Measurements from ENCODE around the gene REPS2. TPM values are rescaled to one million over a fixed set of nuclear protein-coding genes. Genes with fewer than 3 reads are reported as not detected.

The REPS2 gene
- total RNA-seq, 1 donor from 2014 or later = 1.5 TPM

DNA sequence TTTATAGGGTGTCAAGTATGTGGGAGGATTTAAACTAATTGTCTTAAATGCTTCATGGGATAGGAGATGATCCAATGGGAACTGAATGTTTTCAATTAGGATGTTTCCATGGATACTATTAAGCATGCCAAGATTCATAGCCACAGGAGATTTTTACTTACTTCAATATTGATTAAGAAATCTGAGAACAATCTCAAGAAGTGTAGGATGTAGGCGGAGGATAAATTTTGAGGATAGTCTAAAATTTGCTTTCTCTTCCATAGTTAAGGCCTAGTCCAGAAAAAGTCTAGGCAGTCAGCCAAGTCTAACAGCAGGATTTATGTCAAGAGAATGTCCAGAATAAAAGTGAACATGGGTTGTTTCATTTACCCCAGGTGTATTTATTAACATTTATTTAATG, 32.8 kb downstream of the REPS2 start:
- Mint-ChIP-seq H3K36me3 (ENCODE audit: unreplicated experiment) (no peaks in the 10 kb centered on the region), H3K27ac (ENCODE audit: unreplicated experiment) (no peak overlapping the region), H3K4me1 (ENCODE audit: unreplicated experiment) (no peaks in the 10 kb centered on the region), H3K27me3 (ENCODE audit: unreplicated experiment) (peaks cover 6% of the 10 kb centered on the region), H3K4me3 (ENCODE audit: unreplicated experiment) (no peak overlapping the region), H3K9me3 (ENCODE audit: unreplicated experiment) (peaks cover 5% of the 10 kb centered on the region)
- no peak for DNase-seq (ENCODE audit: extremely low spot score, unreplicated experiment)
- TF ChIP-seq, protein P1, sequence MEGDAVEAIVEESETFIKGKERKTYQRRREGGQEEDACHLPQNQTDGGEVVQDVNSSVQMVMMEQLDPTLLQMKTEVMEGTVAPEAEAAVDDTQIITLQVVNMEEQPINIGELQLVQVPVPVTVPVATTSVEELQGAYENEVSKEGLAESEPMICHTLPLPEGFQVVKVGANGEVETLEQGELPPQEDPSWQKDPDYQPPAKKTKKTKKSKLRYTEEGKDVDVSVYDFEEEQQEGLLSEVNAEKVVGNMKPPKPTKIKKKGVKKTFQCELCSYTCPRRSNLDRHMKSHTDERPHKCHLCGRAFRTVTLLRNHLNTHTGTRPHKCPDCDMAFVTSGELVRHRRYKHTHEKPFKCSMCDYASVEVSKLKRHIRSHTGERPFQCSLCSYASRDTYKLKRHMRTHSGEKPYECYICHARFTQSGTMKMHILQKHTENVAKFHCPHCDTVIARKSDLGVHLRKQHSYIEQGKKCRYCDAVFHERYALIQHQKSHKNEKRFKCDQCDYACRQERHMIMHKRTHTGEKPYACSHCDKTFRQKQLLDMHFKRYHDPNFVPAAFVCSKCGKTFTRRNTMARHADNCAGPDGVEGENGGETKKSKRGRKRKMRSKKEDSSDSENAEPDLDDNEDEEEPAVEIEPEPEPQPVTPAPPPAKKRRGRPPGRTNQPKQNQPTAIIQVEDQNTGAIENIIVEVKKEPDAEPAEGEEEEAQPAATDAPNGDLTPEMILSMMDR (IDR thresholded peaks at IDR 0.05) = no peak

DNA sequence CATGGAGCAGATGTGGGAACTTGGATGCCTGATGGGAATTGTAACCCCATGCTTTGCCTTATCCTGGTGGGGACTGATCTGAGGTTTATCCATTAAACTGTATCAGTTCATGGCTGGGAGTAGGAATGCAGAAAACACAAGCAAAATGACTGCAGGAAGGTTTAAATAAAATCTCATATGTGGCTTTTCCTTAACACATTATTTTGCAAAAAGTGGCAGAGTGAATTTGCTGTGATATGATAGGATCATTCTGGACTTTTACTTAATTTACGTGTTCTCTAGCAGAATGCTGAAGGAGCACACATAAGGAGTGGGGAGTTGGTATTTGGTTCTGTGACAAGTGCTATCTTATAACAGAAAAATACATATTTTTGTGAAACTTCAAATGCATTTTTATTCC, 34.8 kb downstream of the REPS2 start:
- Mint-ChIP-seq H3K27ac (ENCODE audit: unreplicated experiment) (no peak overlapping the region), H3K36me3 (ENCODE audit: unreplicated experiment) (no peaks in the 10 kb centered on the region), H3K27me3 (ENCODE audit: unreplicated experiment) (peaks cover 6% of the 10 kb centered on the region), H3K4me1 (ENCODE audit: unreplicated experiment) (no peaks in the 10 kb centered on the region), H3K9me3 (ENCODE audit: unreplicated experiment) (peaks cover 5% of the 10 kb centered on the region), H3K4me3 (ENCODE audit: unreplicated experiment) (no peak overlapping the region)
- TF ChIP-seq, protein P1 (IDR thresholded peaks at IDR 0.05) = no peak
- no peak for DNase-seq (ENCODE audit: extremely low spot score, unreplicated experiment)

- Mint-ChIP-seq H3K4me1 (ENCODE audit: unreplicated experiment) (no peaks in the 10 kb centered on the region), H3K36me3 (ENCODE audit: unreplicated experiment) (no peaks in the 10 kb centered on the region), H3K27me3 (ENCODE audit: unreplicated experiment) (peaks cover 6% of the 10 kb centered on the region), H3K4me3 (ENCODE audit: unreplicated experiment) (no peak overlapping the region), H3K9me3 (ENCODE audit: unreplicated experiment) (peaks cover 5% of the 10 kb centered on the region), H3K27ac (ENCODE audit: unreplicated experiment) (no peak overlapping the region)
- DNase-seq (ENCODE audit: extremely low spot score, unreplicated experiment) = no peak
- TF ChIP-seq, protein P1 (IDR thresholded peaks at IDR 0.05) = no peak
Measured at GRCh38 chrX:16981980-16982379, 35.5 kb downstream of the REPS2 start.

DNA sequence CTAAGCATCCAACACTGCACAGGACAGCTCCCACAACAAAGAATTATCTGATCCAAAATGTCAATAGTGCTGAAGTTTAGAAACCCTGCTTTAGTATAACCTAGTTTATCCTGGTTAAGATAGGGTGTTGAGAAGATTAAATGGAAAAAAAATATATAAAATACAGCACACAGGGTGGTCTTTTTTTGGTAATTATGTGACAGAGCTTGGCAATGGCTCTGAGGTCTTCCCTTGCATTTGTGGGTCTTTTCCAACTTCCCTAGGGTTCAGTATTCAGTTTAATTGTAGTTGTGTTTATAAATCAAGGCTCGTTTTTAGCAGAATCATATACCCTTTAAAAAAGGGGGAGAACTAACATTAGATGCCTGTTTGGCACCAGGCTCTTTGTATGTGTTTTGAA, 36.6 kb downstream of the REPS2 start:
- TF ChIP-seq, protein P1 (IDR thresholded peaks at IDR 0.05) = no peak

DNA sequence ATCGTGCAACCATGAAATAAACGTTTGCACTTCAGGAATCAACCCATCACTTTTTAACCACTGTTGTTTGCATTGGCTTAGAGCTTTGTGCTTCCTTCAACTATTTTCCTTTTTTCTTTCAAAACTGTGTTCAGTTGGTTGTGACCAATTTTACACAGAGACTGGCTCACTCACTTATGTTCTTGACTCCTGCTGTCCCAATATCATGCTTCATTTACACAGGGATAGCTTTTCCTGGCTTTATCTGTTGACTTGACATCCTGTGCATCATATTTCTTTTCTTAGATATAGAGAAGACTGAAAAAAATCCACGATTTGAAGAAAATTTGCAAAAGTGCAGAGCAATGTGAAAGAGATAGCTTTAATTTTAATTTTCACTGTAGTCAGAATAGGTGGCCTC, 38.8 kb downstream of the REPS2 start:
- H3K9me3 Mint-ChIP-seq (ENCODE audit: unreplicated experiment) = peaks cover 5% of the 10 kb centered on the region
- peaks cover 9% of the 10 kb centered on the region for H3K27me3 Mint-ChIP-seq (ENCODE audit: unreplicated experiment)
- no peak overlapping the region for H3K27ac Mint-ChIP-seq (ENCODE audit: unreplicated experiment)
- DNase-seq (ENCODE audit: extremely low spot score, unreplicated experiment) = no peak
- no peaks in the 10 kb centered on the region for H3K4me1 Mint-ChIP-seq (ENCODE audit: unreplicated experiment)
- H3K4me3 Mint-ChIP-seq (ENCODE audit: unreplicated experiment) = no peak overlapping the region
- H3K36me3 Mint-ChIP-seq (ENCODE audit: unreplicated experiment) = no peaks in the 10 kb centered on the region
- TF ChIP-seq, protein P1 (IDR thresholded peaks at IDR 0.05) = no peak

More for the DNA sequence above, 36.6 kb downstream of the REPS2 start:
- no peak overlapping the region for H3K27ac Mint-ChIP-seq (ENCODE audit: unreplicated experiment)
- no peak overlapping the region for H3K4me3 Mint-ChIP-seq (ENCODE audit: unreplicated experiment)
- DNase-seq (ENCODE audit: extremely low spot score, unreplicated experiment) = no peak
- no peaks in the 10 kb centered on the region for H3K4me1 Mint-ChIP-seq (ENCODE audit: unreplicated experiment)
- no peaks in the 10 kb centered on the region for H3K36me3 Mint-ChIP-seq (ENCODE audit: unreplicated experiment)
- peaks cover 5% of the 10 kb centered on the region for H3K9me3 Mint-ChIP-seq (ENCODE audit: unreplicated experiment)
- H3K27me3 Mint-ChIP-seq (ENCODE audit: unreplicated experiment) = peaks cover 6% of the 10 kb centered on the region

Data from osteocyte (in vitro differentiated cells).